Measurements from ENCODE around the gene HOGA1. TPM values are rescaled to one million over a fixed set of nuclear protein-coding genes. Genes with fewer than 3 reads are reported as not detected.

Gene HOGA1
- total and polyA plus RNA-seq, 2 donors (not counting 3 experiments of a cell fraction or from before 2014, with no cell fraction given), result 0.44 to 0.91 TPM

- Histone ChIP-seq H3K27ac (ENCODE audit: insufficient read depth, low read depth, low read length) (no peak overlapping the region), H3K9ac (replicated peaks; ENCODE audit: extremely low read depth, insufficient read depth, low read length) (no peak overlapping the region), H4K20me1 (replicated peaks; ENCODE audit: control insufficient read depth, extremely low read depth, insufficient read depth, low read length) (no peaks in the 10 kb centered on the region), H3K9me3 (replicated peaks; ENCODE audit: control insufficient read depth, insufficient read depth, low read length) (no peaks in the 10 kb centered on the region), H3K36me3 (ENCODE audit: control insufficient read depth in 2 of 2, extremely low read depth in 1 of 2, insufficient read depth in 2 of 2, low read length in 2 of 2) (no peaks in the 10 kb centered on the region), H2AFZ (ENCODE audit: low read depth, low read length) (no peak overlapping the region), H3K27me3 (ENCODE audit: control insufficient read depth in 2 of 2, insufficient read depth in 2 of 2, low read length in 2 of 2) (no peaks in the 10 kb centered on the region), H3K4me3 (replicated peaks in 1 of 3; ENCODE audit: insufficient read depth in 1 of 3, low read depth in 1 of 3, low read length in 3 of 3) (no peak overlapping the region), H3K4me1 (ENCODE audit: control insufficient read depth, extremely low read depth, insufficient read depth, low read length) (no peaks in the 10 kb centered on the region), H3K79me2 (ENCODE audit: control insufficient read depth, insufficient read depth, low read length) (no peaks in the 10 kb centered on the region), H3K9me1 (replicated peaks; ENCODE audit: control insufficient read depth, extremely low read depth, insufficient read depth, low read length) (no peaks in the 10 kb centered on the region), H3K4me2 (ENCODE audit: insufficient read depth, low read length) (no peak overlapping the region)
- dilution Hi-C loops (cut with MboI; ENCODE audit: extremely low pct_ligation_motif_present, low sequenced_read_pairs), result no loop called here
- DNase-seq (ENCODE audit: low read depth, low spot score), result no peak
- ChIA-PET CTCF (interaction anchor here (1.0 to 2.0 kb wide), 3 partner anchors 12 to 26 kb away, joined by 4 to 8 read pairs (median 4); partner anchors contain the start of gene ANKRD2), POLR2A (no interaction called here)
- TF ChIP-seq EZH2 (IDR thresholded peaks at IDR 0.05; ENCODE audit: borderline replicate concordance, low read depth, low read length, severe bottlenecking), result no peak
- TF ChIP-seq, protein P1, sequence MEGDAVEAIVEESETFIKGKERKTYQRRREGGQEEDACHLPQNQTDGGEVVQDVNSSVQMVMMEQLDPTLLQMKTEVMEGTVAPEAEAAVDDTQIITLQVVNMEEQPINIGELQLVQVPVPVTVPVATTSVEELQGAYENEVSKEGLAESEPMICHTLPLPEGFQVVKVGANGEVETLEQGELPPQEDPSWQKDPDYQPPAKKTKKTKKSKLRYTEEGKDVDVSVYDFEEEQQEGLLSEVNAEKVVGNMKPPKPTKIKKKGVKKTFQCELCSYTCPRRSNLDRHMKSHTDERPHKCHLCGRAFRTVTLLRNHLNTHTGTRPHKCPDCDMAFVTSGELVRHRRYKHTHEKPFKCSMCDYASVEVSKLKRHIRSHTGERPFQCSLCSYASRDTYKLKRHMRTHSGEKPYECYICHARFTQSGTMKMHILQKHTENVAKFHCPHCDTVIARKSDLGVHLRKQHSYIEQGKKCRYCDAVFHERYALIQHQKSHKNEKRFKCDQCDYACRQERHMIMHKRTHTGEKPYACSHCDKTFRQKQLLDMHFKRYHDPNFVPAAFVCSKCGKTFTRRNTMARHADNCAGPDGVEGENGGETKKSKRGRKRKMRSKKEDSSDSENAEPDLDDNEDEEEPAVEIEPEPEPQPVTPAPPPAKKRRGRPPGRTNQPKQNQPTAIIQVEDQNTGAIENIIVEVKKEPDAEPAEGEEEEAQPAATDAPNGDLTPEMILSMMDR (IDR thresholded peaks at IDR 0.05; ENCODE audit: extremely low read depth in 1 of 2, insufficient read depth in 1 of 2, low read depth in 1 of 2, low read length in 2 of 2), result no peak
- no peak for TF ChIP-seq GATA2 (IDR thresholded peaks at IDR 0.05; ENCODE audit: insufficient read depth, insufficient read length, low read depth, low read length)
- no peak for TF ChIP-seq FOS (IDR thresholded peaks at IDR 0.05; ENCODE audit: borderline replicate concordance, insufficient read depth, low read length)
- TF ChIP-seq MYC (IDR thresholded peaks at IDR 0.05; ENCODE audit: low read depth, low read length), result no peak
- no peak for TF ChIP-seq MAX (IDR thresholded peaks at IDR 0.05; ENCODE audit: insufficient read depth, insufficient read length)
- TF ChIP-seq POLR2A (IDR thresholded peaks at IDR 0.05; ENCODE audit: low read depth, low read length), result no peak
- TF ChIP-seq POLR2AphosphoS5 (IDR thresholded peaks at IDR 0.05; ENCODE audit: insufficient read depth, low read depth, low read length), result no peak
- no peak for TF ChIP-seq JUN (IDR thresholded peaks at IDR 0.05; ENCODE audit: borderline replicate concordance, insufficient read depth, insufficient read length, low read depth)
- no peak for FAIRE-seq
- intact Hi-C loops (cut with micrococcal nuclease), result no loop called here
- no TSS peak for BruUV-seq (replicated peaks)
Observed at GRCh38 chr10:97587183-97587582, 3.0 kb downstream of the HOGA1 start.
